Keratinocyte (primary cell): ENCODE results near the gene DCDC2C.

Experiments used
- EZH2 ChIP-seq: IDR thresholded peaks from one replicate; pipeline ENCODE4 v1.6.1; 2012; ENCODE audit warnings: inconsistent platforms, mild to moderate bottlenecking, low read length, moderate library complexity
- TF ChIP-seq, protein P1 (sequence below), 3 experiments: IDR thresholded peaks in 1 of 3; conservative IDR thresholded peaks in 1 of 3; optimal IDR thresholded peaks in 1 of 3; 2 replicates in 2 of 3; 3 replicates in 1 of 3; pipeline versions ENCODE3 to v1.5.1; 2011; ENCODE audit warnings: low read length in 3 of 3, mild to moderate bottlenecking in 3 of 3, moderate library complexity in 2 of 3, control low read depth in 1 of 3, inconsistent platforms in 1 of 3; ENCODE audit not compliant: insufficient read depth in 2 of 3; ENCODE audit errors: extremely low read depth in 1 of 3

DNA sequence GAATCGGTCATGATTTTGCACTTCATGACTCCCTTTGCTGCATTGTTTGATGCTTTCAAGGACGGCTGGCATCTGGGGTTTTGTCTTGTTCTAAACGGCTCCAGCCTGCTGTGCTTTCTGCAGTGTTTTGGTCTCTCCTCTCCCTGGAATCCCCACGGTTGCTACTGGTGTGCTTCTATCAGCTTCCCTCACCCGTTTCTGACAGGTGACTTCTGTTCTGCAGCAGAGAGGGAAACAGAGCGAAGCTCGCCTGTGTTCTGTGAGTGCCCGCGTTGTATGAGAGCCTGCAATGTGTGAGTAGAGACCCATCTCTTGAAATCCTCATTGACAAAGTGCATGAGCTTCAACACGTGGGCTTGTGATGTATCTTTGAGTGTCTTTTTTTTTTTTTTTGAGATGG is 102.8 kb downstream of the DCDC2C start:
- TF ChIP-seq, protein P1, sequence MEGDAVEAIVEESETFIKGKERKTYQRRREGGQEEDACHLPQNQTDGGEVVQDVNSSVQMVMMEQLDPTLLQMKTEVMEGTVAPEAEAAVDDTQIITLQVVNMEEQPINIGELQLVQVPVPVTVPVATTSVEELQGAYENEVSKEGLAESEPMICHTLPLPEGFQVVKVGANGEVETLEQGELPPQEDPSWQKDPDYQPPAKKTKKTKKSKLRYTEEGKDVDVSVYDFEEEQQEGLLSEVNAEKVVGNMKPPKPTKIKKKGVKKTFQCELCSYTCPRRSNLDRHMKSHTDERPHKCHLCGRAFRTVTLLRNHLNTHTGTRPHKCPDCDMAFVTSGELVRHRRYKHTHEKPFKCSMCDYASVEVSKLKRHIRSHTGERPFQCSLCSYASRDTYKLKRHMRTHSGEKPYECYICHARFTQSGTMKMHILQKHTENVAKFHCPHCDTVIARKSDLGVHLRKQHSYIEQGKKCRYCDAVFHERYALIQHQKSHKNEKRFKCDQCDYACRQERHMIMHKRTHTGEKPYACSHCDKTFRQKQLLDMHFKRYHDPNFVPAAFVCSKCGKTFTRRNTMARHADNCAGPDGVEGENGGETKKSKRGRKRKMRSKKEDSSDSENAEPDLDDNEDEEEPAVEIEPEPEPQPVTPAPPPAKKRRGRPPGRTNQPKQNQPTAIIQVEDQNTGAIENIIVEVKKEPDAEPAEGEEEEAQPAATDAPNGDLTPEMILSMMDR (optimal IDR thresholded peaks at IDR 0.05 in 1 of 3, IDR thresholded peaks at IDR 0.05 in 1 of 3, conservative IDR thresholded peaks at IDR 0.05 in 1 of 3; ENCODE audit: extremely low read depth in 1 of 3, insufficient read depth in 2 of 3, low read length in 3 of 3): no peak
- TF ChIP-seq EZH2: no peak
